ENCODE results near the gene ZSWIM9.
A peak's percentile ranks its signal among the peaks of the same experiment; 100 is the strongest.
"Not testable (repeated sequence)": the region's sequence is repeated elsewhere in the genome, so short reads cannot be mapped to it uniquely, and the experiment has no call there.

ZSWIM9 gene

GRCh38 chr19:48221628-48222027, 51.1 kb downstream of the ZSWIM9 start:
- DNase-seq, result no peak

GRCh38 chr19:48230555-48231129, 60.2 kb downstream of the ZSWIM9 start:
- DNase-seq, result no peak

- no peak for DNase-seq
Measured at GRCh38 chr19:48237057-48237456, 66.6 kb downstream of the ZSWIM9 start.

GRCh38 chr19:48239120-48239519, 68.6 kb downstream of the ZSWIM9 start:
- no peak for DNase-seq

GRCh38 chr19:48239582-48240141, 69.2 kb downstream of the ZSWIM9 start:
- no peak for DNase-seq

- DNase-seq, result not testable (repeated sequence)
Measured at GRCh38 chr19:48241771-48242170, 71.3 kb downstream of the ZSWIM9 start.

- peak; percentile 76 for DNase-seq
Measured at GRCh38 chr19:48244281-48244680, 73.8 kb downstream of the ZSWIM9 start.

GRCh38 chr19:48246101-48246500, 75.6 kb downstream of the ZSWIM9 start:
- DNase-seq, result no peak

GRCh38 chr19:48247212-48247611, 76.7 kb downstream of the ZSWIM9 start:
- DNase-seq, result no peak
